ENCODE data around the gene INSIG1.

The INSIG1 gene

DNA sequence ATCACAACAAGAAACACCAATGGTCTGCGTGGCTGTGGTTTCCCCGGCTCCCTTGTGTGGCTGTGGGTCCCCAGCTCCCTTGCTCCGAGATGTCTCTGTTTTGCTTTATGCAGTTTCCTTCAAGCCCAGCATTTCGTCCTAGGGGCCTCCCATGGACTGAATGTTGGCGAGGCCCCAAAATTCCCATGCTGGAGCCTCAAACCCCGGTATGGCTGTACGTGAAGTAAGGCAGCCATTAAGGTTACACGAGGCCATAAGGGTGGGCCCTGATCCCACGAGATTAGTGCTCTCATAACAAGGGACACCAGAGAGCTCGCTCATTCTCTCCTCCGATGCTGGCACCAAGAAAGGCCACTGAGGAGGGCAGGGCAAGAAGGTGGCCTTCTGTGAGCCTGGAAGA lies 44.6 kb downstream of the INSIG1 start:
- ATAC-seq: no peak
- TF ChIP-seq ESRRG (CRISPR knock-in tag; IDR thresholded peaks at IDR 0.05) (no peak), ZFP3 (CRISPR knock-in tag; IDR thresholded peaks at IDR 0.05) (no peak), OSR1 (CRISPR knock-in tag; IDR thresholded peaks at IDR 0.05) (no peak), GLIS3 (CRISPR knock-in tag; IDR thresholded peaks at IDR 0.05) (no peak), ZNF565 (CRISPR knock-in tag; conservative IDR thresholded peaks at IDR 0.05; ENCODE audit: low read depth) (no peak), TCF4 (CRISPR knock-in tag; IDR thresholded peaks at IDR 0.05; ENCODE audit: borderline replicate concordance) (no peak), ZNF8 (CRISPR knock-in tag; IDR thresholded peaks at IDR 0.05) (no peak), PPARA (CRISPR knock-in tag; IDR thresholded peaks at IDR 0.05; ENCODE audit: borderline replicate concordance) (no peak), ISL1 (CRISPR knock-in tag; IDR thresholded peaks at IDR 0.05) (no peak), TOX (CRISPR knock-in tag; IDR thresholded peaks at IDR 0.05; ENCODE audit: borderline replicate concordance) (no peak)
- TF ChIP-seq, protein P1, sequence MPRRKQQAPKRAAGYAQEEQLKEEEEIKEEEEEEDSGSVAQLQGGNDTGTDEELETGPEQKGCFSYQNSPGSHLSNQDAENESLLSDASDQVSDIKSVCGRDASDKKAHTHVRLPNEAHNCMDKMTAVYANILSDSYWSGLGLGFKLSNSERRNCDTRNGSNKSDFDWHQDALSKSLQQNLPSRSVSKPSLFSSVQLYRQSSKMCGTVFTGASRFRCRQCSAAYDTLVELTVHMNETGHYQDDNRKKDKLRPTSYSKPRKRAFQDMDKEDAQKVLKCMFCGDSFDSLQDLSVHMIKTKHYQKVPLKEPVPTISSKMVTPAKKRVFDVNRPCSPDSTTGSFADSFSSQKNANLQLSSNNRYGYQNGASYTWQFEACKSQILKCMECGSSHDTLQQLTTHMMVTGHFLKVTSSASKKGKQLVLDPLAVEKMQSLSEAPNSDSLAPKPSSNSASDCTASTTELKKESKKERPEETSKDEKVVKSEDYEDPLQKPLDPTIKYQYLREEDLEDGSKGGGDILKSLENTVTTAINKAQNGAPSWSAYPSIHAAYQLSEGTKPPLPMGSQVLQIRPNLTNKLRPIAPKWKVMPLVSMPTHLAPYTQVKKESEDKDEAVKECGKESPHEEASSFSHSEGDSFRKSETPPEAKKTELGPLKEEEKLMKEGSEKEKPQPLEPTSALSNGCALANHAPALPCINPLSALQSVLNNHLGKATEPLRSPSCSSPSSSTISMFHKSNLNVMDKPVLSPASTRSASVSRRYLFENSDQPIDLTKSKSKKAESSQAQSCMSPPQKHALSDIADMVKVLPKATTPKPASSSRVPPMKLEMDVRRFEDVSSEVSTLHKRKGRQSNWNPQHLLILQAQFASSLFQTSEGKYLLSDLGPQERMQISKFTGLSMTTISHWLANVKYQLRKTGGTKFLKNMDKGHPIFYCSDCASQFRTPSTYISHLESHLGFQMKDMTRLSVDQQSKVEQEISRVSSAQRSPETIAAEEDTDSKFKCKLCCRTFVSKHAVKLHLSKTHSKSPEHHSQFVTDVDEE (CRISPR knock-in tag; IDR thresholded peaks at IDR 0.05): no peak
- TF ChIP-seq, protein P2, sequence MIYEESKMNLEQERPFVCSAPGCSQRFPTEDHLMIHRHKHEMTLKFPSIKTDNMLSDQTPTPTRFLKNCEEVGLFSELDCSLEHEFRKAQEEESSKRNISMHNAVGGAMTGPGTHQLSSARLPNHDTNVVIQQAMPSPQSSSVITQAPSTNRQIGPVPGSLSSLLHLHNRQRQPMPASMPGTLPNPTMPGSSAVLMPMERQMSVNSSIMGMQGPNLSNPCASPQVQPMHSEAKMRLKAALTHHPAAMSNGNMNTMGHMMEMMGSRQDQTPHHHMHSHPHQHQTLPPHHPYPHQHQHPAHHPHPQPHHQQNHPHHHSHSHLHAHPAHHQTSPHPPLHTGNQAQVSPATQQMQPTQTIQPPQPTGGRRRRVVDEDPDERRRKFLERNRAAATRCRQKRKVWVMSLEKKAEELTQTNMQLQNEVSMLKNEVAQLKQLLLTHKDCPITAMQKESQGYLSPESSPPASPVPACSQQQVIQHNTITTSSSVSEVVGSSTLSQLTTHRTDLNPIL (CRISPR knock-in tag; IDR thresholded peaks at IDR 0.05; ENCODE audit: low read depth): no peak
- TF ChIP-seq, protein P3, sequence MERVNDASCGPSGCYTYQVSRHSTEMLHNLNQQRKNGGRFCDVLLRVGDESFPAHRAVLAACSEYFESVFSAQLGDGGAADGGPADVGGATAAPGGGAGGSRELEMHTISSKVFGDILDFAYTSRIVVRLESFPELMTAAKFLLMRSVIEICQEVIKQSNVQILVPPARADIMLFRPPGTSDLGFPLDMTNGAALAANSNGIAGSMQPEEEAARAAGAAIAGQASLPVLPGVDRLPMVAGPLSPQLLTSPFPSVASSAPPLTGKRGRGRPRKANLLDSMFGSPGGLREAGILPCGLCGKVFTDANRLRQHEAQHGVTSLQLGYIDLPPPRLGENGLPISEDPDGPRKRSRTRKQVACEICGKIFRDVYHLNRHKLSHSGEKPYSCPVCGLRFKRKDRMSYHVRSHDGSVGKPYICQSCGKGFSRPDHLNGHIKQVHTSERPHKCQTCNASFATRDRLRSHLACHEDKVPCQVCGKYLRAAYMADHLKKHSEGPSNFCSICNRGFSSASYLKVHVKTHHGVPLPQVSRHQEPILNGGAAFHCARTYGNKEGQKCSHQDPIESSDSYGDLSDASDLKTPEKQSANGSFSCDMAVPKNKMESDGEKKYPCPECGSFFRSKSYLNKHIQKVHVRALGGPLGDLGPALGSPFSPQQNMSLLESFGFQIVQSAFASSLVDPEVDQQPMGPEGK (CRISPR knock-in tag; IDR thresholded peaks at IDR 0.05; ENCODE audit: borderline replicate concordance): no peak
- TF ChIP-seq, protein P4, sequence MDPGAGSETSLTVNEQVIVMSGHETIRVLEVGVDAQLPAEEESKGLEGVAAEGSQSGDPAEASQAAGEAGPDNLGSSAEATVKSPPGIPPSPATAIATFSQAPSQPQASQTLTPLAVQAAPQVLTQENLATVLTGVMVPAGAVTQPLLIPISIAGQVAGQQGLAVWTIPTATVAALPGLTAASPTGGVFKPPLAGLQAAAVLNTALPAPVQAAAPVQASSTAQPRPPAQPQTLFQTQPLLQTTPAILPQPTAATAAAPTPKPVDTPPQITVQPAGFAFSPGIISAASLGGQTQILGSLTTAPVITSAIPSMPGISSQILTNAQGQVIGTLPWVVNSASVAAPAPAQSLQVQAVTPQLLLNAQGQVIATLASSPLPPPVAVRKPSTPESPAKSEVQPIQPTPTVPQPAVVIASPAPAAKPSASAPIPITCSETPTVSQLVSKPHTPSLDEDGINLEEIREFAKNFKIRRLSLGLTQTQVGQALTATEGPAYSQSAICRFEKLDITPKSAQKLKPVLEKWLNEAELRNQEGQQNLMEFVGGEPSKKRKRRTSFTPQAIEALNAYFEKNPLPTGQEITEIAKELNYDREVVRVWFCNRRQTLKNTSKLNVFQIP (CRISPR knock-in tag; IDR thresholded peaks at IDR 0.05; ENCODE audit: borderline replicate concordance, low read depth): no peak
- TF ChIP-seq, protein P5, sequence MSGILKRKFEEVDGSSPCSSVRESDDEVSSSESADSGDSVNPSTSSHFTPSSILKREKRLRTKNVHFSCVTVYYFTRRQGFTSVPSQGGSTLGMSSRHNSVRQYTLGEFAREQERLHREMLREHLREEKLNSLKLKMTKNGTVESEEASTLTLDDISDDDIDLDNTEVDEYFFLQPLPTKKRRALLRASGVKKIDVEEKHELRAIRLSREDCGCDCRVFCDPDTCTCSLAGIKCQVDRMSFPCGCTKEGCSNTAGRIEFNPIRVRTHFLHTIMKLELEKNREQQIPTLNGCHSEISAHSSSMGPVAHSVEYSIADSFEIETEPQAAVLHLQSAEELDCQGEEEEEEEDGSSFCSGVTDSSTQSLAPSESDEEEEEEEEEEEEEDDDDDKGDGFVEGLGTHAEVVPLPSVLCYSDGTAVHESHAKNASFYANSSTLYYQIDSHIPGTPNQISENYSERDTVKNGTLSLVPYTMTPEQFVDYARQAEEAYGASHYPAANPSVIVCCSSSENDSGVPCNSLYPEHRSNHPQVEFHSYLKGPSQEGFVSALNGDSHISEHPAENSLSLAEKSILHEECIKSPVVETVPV (CRISPR knock-in tag; IDR thresholded peaks at IDR 0.05): no peak

DNA sequence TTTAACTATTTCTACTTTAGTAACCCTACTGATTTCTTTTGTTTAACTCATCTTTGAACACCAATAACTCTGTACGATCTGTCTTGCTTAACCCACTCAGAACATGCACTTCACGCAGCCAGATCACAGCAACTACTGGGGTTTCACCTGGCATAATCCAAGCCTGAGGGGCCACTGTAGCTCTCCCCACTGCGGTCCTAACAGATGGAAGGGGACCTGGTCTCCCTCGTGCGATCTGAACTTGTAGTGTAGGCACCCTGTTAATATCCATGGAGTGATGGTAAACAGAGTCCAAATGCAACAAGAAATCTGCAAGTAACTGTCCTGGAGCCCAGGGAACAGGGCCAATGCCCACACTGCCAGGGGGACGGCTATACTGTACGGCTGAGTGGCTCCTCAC lies 45.5 kb downstream of the INSIG1 start:
- TF ChIP-seq TOX (CRISPR knock-in tag; IDR thresholded peaks at IDR 0.05; ENCODE audit: borderline replicate concordance) (no peak), CSDC2 (CRISPR knock-in tag; IDR thresholded peaks at IDR 0.05) (no peak), TCF4 (CRISPR knock-in tag; IDR thresholded peaks at IDR 0.05; ENCODE audit: borderline replicate concordance) (no peak), GLIS3 (CRISPR knock-in tag; IDR thresholded peaks at IDR 0.05) (no peak), ZNF70 (CRISPR knock-in tag; IDR thresholded peaks at IDR 0.05) (no peak), ARNTL (CRISPR knock-in tag; IDR thresholded peaks at IDR 0.05; ENCODE audit: borderline replicate concordance, low read depth) (no peak), ZFP30 (CRISPR knock-in tag; IDR thresholded peaks at IDR 0.05) (no peak), ESRRG (CRISPR knock-in tag; IDR thresholded peaks at IDR 0.05) (no peak), ZC3H10 (CRISPR knock-in tag; IDR thresholded peaks at IDR 0.05) (no peak), ZNF565 (CRISPR knock-in tag; conservative IDR thresholded peaks at IDR 0.05; ENCODE audit: low read depth) (no peak)
- TF ChIP-seq, protein P5 (CRISPR knock-in tag; IDR thresholded peaks at IDR 0.05): no peak
- TF ChIP-seq, protein P1 (CRISPR knock-in tag; IDR thresholded peaks at IDR 0.05): no peak
- TF ChIP-seq, protein P4 (CRISPR knock-in tag; IDR thresholded peaks at IDR 0.05; ENCODE audit: borderline replicate concordance, low read depth): no peak
- no peak for ATAC-seq

All from SK-N-SH treated with all-trans-retinoic acid at 6 μM for 48 hours (cell line).